GM21381 (cell line): ENCODE measurements around the gene MAP7D3.
"Not testable (repeated sequence)": the region's sequence is repeated elsewhere in the genome, so short reads cannot be mapped to it uniquely, and the experiment has no call there.

Experiments used
- ATAC-seq: cut with Tn5 transposase; IDR thresholded peaks from one replicate; pipeline ENCODE4 v1.9.1; 2021; ENCODE audit warnings: mild to moderate bottlenecking, moderate library complexity; ENCODE audit not compliant: unreplicated experiment

Gene MAP7D3

GRCh38 chrX:136183917-136184316, 67.3 kb downstream of the MAP7D3 start:
- ATAC-seq: no peak

DNA sequence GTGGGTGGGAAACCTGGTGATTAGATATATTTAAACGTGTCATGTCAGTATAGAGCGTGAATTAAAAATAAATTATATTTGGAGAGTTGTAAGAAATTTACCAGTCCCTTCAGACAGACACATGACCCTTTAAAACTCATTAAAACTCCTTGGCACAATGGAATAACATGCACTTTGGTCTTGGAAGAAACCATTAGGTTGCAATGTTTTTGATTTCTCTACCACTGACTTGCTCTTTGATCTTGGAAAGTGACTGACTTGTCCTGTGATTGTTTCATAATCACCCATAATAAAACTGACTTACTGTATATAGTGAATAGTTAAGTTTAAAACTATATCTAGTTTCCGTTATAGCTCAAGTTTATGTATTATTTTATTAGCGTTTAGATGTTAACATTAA, 68.0 kb downstream of the MAP7D3 start:
- ATAC-seq: no peak

- ATAC-seq: no peak
These were observed 68.8 kb downstream of the MAP7D3 start for GRCh38 chrX:136182414-136182813.

DNA sequence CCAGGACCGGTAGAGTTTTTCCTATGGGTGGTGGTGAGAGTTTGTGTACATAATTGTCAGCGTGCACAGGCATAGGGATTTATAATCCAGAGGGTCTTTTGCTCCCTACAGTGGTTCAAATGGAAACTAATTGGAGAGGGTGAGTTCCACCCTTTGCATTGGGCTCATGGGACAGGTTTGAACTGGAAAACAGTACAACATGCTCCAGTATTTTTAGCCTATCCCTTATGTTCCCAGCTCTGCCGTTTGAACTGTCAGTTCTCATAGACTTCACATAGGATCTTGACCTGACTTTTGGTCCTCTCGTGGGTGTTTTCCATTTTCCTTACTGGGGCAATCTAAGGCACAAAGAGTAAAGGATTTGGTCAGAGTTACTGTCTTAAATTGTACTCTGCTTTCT, 72.1 kb downstream of the MAP7D3 start:
- no peak for ATAC-seq

DNA sequence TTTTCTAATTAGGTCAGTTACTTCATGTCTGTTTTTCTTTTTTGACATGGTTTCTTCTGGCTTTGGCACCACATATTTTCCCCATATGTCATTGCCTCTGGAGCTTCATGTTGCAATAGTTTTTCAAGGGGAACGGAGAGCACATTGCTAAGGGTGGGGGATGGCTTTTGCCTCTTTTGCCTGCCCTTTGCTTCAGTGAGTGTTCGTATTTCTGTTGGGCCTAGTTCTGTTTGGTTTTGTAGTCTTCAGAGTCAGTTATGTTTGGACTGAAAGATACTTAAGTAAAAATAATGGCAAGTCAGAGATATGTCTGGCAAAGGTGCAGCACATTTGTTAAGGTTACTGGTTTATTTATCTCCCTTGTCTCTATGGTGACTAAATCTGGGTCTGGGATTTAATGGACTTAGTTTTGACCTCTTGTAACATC, 74.8 kb downstream of the MAP7D3 start:
- no peak for ATAC-seq

DNA sequence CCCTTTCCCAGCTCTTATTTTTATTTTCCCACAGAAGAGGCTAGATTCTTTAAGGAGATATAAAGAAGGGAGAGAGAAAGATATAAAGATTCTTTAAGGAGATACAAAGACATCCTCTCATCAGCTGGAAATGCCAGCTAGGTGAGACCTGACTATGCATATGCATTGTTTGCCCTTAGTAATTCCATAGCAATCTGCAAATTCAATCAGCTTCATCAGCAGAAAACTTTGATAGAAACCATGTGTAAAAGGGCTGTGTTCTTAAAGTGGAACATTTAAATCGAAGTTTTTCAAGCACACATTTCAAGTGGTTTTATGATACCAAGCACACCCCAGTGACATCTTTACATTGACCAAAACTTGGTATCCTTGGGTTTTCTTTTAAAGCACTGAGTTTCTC, 79.8 kb downstream of the MAP7D3 start:
- no peak for ATAC-seq

DNA sequence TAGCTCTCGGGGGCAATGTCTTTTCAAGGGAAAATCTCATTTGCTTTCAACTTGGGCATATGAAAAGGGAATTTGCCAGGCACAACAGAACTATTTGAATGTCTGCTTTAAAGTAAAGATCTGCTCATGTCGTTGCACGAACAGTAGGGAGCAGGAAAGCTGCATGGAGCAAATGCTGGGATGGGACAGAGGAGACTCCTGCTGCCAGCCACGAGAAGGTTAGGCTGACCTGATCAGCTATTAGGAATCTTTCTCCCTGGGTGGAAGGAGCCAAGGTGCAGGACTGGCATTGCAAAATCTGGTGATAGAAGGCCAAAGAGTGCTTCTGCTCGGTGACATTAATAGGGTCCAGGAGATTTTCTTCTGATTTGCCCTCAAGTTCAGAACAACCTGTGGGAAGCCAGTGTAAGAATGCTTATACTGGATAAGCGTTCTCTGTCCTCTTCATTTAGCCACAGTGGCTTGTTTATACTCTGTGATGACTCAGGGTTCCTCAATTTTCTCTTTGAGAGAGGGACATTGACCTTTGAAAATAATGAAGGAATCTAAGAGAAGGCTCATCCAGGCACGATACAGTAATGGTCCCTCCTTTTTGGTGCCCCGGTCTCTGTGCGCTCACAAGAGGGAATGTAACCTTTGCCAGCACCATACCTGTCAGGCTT, 80.9 kb downstream of the MAP7D3 start:
- ATAC-seq: no peak

DNA sequence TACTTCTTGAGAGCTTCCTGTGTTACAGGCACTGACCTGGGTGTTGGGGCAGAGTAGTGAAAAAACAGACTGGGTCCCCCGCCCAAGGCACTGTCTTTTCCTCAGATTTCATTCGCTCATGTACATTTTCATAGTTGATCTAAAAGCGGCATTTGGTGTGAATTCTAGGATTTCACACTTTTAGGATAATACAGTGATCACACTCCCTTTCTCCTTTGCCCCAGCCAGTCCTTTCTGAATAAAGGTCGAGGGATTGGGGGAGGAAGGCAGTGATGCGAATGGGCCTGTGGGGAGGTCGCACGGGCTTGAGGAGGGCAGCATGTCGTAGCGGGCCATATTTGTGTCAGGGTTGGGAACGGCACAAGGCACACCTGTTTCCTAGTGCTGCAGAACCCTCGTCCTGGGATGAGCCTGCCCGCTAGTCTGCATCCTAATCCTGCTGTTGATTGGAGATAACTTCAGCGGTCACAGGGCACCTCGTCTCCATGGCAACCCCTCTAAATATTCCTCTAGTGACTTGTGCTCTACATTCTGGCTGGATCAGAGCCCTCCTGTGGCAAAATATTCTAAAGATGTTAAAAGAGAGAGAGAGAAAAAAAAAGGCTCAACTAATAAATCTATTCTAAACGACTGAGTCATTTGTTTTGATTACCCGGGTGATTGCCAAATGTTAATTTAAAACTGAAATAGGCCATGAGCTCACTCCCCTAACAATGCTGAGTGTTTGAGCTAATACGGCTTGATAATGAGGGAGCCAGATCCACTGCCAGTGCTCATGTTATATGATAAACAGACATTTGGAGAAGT, 82.1 kb downstream of the MAP7D3 start:
- ATAC-seq: no peak

DNA sequence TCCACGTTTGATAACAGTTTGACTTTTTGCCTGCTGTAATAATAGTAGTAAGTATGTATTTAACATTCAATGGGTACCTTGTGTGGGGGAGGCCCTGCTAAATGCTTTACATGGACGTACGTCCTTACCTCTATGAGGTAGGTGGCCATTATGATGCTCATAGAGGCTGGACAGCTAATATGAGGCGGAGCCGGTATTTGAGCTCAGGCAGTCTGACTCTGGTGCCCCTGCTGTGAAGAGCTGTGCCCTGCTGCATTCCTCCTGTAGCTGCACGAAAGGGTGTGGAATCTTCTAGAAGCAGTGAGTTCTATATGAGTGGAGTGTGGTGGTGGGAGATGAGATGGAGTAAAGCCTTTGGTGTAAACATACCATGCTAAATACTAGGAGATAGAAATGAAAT, 83.2 kb downstream of the MAP7D3 start:
- ATAC-seq: not testable (repeated sequence)

DNA sequence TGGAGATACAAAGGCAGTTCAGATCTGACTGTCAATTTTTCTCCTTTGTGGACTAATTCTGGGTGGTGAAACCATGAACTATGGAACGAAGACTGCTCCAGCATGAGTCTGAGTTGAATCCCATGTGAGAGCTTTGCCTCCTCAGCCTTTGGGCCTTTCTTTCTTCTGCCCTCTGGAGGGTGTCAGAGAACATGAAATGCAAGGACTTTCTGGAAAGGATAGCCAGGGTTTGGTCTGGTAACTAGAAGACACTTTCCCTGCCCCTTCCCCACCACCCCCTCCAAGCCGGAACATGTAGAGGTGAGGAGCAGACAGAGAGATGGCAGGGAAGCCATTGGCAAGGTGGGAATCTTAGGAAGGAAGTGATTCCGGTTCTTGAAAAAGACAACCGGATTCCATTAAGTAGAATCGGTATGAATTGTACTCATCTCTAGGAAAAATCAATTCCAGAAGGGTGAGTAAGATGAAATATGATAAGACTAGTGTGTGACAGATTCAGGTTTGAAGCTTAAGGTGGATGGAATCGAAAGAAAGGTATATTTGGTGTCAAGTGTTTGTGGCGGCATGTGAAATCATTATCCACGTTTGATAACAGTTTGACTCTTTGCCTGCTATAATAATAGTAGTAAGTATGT, 84.9 kb downstream of the MAP7D3 start:
- ATAC-seq: no peak

DNA sequence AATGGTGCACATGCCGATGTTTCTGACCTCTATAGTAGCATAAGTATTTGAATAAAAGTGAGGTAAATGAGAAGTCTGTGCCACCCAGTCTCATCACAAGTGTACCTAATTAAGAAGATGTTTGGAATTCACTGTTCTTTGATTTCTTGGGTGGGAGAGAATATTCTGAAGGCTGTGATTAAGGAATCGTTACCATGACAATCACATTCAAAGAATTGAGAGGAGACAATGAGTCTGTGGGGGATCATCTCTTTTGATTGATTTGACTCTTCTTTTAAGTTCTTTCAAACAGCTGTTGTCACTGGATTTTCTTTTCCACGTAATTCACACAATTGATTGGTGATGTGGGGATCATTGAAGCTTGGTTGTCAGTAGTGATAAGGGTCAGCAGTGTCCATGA, 85.8 kb downstream of the MAP7D3 start:
- ATAC-seq: no peak

DNA sequence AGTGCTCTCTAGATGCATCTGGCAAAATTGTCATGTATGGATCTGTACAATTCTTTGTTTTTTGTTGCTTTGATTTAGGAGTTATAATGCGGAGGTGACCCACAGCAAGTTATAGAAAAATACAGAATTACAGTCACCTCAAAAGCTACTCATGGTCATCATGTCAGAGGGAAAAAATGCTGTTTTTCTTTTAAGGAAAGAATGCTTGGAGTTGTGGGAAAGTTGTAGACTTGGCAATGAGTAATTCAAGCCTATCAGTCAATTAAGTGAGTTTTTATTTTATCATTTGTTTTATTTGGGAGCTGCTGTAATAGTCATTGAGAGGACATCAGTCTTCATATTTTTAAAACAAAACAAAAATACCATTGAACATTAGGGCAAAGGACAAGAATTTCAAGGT, 87.5 kb downstream of the MAP7D3 start:
- ATAC-seq: no peak
